CD4-positive, alpha-beta T cell (primary cell): ENCODE results near the gene CENPP. TPM values are rescaled to one million over a fixed set of nuclear protein-coding genes. Genes with fewer than 3 reads are reported as not detected.
"Not testable (repeated sequence)": the region's sequence is repeated elsewhere in the genome, so short reads cannot be mapped to it uniquely, and the experiment has no call there.

Experiments used
- ATAC-seq: fragments of 200-7000 bp; cut with Tn5 transposase; one replicate; pipeline ENCODE4 v1.10.0; 2022; ENCODE audit warnings: mild to moderate bottlenecking; ENCODE audit not compliant: poor library complexity
- CTCF ChIA-PET: fragments of 350-600 bp; sonication (Branson Sonifier 250); formaldehyde crosslinking; loops from one replicate; lab custom pipeline; 2021; ENCODE audit warnings: antibody characterized with exemption, inconsistent platforms; lab: Charles Lee
- POLR2A ChIA-PET: fragments of 350-600 bp; sonication (Branson Sonifier 250); formaldehyde crosslinking; loops from one replicate; lab custom pipeline; 2021; ENCODE audit warnings: antibody characterized with exemption, inconsistent platforms; lab: Charles Lee
- DNase-seq, 14 experiments: peaks; one replicate each; pipeline ENCODE4 v3.0.0-alpha.2; 2013 to 2020; ENCODE audit warnings: mixed read lengths in 2 of 14
- H3K27ac ChIP-seq, 2 donors: one replicate each; pipeline versions ENCODE4 v1.5.1 to v1.7.0; 2013; ENCODE audit warnings: low read length in 2 of 2, low read depth in 1 of 2, mild to moderate bottlenecking in 1 of 2
- H3K27me3 ChIP-seq, 2 experiments: 1 replicate in 1 of 2; 2 replicates in 1 of 2; pipeline versions ENCODE4 v1.6.1 to v1.7.0; 2013; ENCODE audit warnings: low read length in 2 of 2, control low read depth in 1 of 2, mild to moderate bottlenecking in 1 of 2, moderate library complexity in 1 of 2; ENCODE audit not compliant: insufficient read depth in 2 of 2, control insufficient read depth in 1 of 2
- H3K36me3 ChIP-seq: one replicate; pipeline ENCODE4 v1.6.1; 2013; ENCODE audit warnings: low read length, control low read depth; ENCODE audit not compliant: insufficient read depth
- H3K4me1 ChIP-seq: one replicate; pipeline ENCODE4 v1.6.1; 2013; ENCODE audit warnings: low read length, control low read depth; ENCODE audit not compliant: insufficient read depth
- H3K4me3 ChIP-seq: one replicate; pipeline ENCODE4 v1.5.1; 2013; ENCODE audit warnings: mild to moderate bottlenecking, low read length, moderate library complexity
- H3K9me3 ChIP-seq, 2 experiments: 1 replicate in 1 of 2; 2 replicates in 1 of 2; pipeline versions ENCODE4 v1.6.1 to v1.7.0; 2013; ENCODE audit warnings: low read length in 2 of 2, mild to moderate bottlenecking in 2 of 2, control low read depth in 1 of 2, moderate library complexity in 1 of 2; ENCODE audit not compliant: control insufficient read depth in 1 of 2, insufficient read depth in 1 of 2
- H3K27ac Mint-ChIP-seq: one replicate; pipeline ENCODE4 v1.8.0; 2020; ENCODE audit warnings: mixed read lengths
- H3K27me3 Mint-ChIP-seq: one replicate; pipeline ENCODE4 v1.8.0; 2021; ENCODE audit warnings: mixed read lengths
- H3K36me3 Mint-ChIP-seq: one replicate; pipeline ENCODE4 v1.8.0; 2021; ENCODE audit warnings: low read depth, mixed read lengths
- H3K4me1 Mint-ChIP-seq: one replicate; pipeline ENCODE4 v1.8.0; 2021; ENCODE audit warnings: low read depth, mixed read lengths
- H3K4me3 Mint-ChIP-seq: one replicate; pipeline ENCODE4 v1.8.0; 2020; ENCODE audit warnings: mild to moderate bottlenecking, mixed read lengths
- H3K9me3 Mint-ChIP-seq: one replicate; pipeline ENCODE4 v1.8.0; 2020; ENCODE audit warnings: mixed read lengths
- intact Hi-C, 2 experiments: fragments of 100-400 bp; cut with DNase I in 1 of 2; cut with micrococcal nuclease in 1 of 2; formaldehyde crosslinking; loops; one replicate each; pipeline versions ENCODE4 v1.15.1 to v1.9.0; 2023 to 2025; cut with DNase I, micrococcal nuclease
- total RNA-seq, 174 experiments: library from RNA in 2 of 174; stranded (reverse) in 2 of 174; gene quantifications; one replicate each; pipeline ENCODE4 v1.2.3 and lab custom pipeline; 2021 to 2026
- TF ChIP-seq, protein P1 (sequence below): fragments of 200-600 bp; IDR thresholded peaks from one replicate; pipeline ENCODE4 v1.8.0; 2022; ENCODE audit warnings: antibody characterized with exemption, mild to moderate bottlenecking

Gene CENPP
- total RNA-seq, 2 experiments from 2014 or later, result 4.8 TPM

DNA sequence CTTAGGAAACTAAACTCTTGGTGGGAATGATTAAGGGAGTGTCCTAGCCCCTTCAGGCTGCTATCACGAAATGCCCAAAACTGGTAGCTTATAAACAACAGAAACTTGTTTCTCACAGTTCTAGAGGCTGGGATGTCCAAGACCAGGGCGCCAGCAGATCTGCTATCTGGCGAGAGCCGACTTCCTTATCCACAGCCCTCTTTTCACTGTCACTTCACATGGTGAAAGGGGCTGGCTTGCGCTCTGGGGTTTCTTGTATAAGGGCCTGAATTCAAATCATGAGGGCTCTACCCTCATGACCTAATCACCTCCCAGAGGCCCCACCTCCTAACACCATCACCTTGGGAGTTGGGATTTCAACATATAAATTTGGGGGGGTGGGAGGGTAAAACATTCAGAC is 295.1 kb downstream of the CENPP start:
- Histone ChIP-seq H3K4me3 (no peak overlapping the region), H3K9me3 (no peaks in the 10 kb centered on the region), H3K27ac (no peak overlapping the region), H3K4me1 (no peaks in the 10 kb centered on the region), H3K36me3 (peaks cover 60% of the 10 kb centered on the region), H3K27me3 (no peaks in the 10 kb centered on the region)
- ChIA-PET POLR2A (no interaction called here), CTCF (no interaction called here)
- intact Hi-C loops, result no loop called here
- H3K27ac Mint-ChIP-seq, result no peak overlapping the region
- no peaks in the 10 kb centered on the region for H3K9me3 Mint-ChIP-seq
- DNase-seq (no peak), ATAC-seq (no peak)
- no peak overlapping the region for H3K4me3 Mint-ChIP-seq
- H3K4me1 Mint-ChIP-seq, result no peaks in the 10 kb centered on the region
- TF ChIP-seq, protein P1, sequence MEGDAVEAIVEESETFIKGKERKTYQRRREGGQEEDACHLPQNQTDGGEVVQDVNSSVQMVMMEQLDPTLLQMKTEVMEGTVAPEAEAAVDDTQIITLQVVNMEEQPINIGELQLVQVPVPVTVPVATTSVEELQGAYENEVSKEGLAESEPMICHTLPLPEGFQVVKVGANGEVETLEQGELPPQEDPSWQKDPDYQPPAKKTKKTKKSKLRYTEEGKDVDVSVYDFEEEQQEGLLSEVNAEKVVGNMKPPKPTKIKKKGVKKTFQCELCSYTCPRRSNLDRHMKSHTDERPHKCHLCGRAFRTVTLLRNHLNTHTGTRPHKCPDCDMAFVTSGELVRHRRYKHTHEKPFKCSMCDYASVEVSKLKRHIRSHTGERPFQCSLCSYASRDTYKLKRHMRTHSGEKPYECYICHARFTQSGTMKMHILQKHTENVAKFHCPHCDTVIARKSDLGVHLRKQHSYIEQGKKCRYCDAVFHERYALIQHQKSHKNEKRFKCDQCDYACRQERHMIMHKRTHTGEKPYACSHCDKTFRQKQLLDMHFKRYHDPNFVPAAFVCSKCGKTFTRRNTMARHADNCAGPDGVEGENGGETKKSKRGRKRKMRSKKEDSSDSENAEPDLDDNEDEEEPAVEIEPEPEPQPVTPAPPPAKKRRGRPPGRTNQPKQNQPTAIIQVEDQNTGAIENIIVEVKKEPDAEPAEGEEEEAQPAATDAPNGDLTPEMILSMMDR, result no peak
- H3K36me3 Mint-ChIP-seq, result peaks cover 71% of the 10 kb centered on the region
- no peaks in the 10 kb centered on the region for H3K27me3 Mint-ChIP-seq

DNA sequence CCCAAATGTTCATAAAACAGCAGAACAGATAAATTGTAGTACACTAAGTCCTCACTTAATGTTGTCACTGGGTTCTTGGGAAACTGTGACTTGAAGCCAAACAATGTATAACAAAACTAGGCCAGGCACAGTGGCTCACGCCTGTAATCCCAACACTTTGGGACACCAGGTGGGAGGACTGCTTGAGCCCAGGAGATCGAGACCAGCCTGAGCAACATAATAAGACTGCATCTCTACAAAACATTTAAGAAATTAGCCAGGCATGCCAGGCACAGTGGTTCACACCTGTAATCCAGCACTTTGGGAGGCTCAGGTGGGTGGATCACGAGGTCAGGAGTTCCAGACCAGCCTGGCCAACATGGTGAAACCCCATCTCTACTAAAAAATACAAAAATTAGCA is 298.2 kb downstream of the CENPP start:
- H3K9me3 Mint-ChIP-seq, H3K4me3 Mint-ChIP-seq, H3K27me3 ChIP-seq, ATAC-seq, H3K4me1 ChIP-seq, H3K4me3 ChIP-seq, H3K9me3 ChIP-seq, DNase-seq, POLR2A ChIA-PET, CTCF ChIA-PET, H3K4me1 Mint-ChIP-seq, H3K27me3 Mint-ChIP-seq, H3K27ac Mint-ChIP-seq, intact Hi-C loops, H3K27ac ChIP-seq: not testable (repeated sequence)
- peaks cover 36% of the 10 kb centered on the region for H3K36me3 ChIP-seq
- H3K36me3 Mint-ChIP-seq, result peaks cover 77% of the 10 kb centered on the region

DNA sequence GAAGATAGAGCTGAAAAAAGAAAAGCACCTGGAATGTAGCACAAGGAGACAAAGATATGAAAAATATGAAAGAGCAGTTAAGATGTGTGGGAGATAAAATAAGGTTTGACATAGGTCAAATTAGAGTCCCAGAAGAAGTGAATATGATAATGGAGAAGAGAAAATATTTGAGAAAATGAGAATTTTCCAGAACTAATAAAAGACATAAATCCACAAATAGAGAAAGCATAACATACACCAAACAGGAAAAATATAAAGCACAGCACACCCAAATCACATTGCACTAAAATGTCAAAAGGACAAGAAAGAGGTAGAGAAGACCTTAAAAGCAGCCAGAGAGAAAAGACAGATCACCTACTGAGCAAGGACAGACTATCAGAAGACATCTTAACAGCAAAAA is 300.7 kb downstream of the CENPP start:
- no peak overlapping the region for H3K4me3 ChIP-seq
- ChIA-PET POLR2A (no interaction called here), CTCF (no interaction called here)
- H3K27me3 ChIP-seq, result no peaks in the 10 kb centered on the region
- TF ChIP-seq, protein P1, result no peak
- Mint-ChIP-seq H3K27me3 (no peaks in the 10 kb centered on the region), H3K27ac (no peak overlapping the region), H3K36me3 (peaks cover 84% of the 10 kb centered on the region), H3K4me1 (no peaks in the 10 kb centered on the region), H3K9me3 (no peaks in the 10 kb centered on the region), H3K4me3 (no peak overlapping the region)
- H3K4me1 ChIP-seq, result no peaks in the 10 kb centered on the region
- H3K27ac ChIP-seq, result no peak overlapping the region
- no peak for ATAC-seq
- no peaks in the 10 kb centered on the region for H3K9me3 ChIP-seq
- H3K36me3 ChIP-seq, result peaks cover 20% of the 10 kb centered on the region
- intact Hi-C loops, result no loop called here
- no peak for DNase-seq

DNA sequence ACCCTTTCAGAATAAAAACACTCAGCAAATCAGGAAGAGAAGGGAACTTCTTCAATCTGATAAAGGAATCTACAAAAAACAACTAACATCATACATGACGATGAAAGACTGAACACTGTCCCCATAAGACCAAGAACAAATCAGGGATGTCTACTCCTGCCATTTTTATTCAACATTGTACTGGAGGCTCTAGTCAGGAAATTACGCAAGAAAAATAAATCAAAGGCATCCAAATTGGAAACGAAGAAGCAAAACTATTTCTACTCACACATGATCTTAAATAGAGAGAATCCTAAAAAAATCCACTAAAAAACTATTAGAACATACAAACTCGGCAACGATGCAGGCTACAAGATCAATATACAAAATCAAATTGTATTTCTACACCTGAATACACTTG is 301.9 kb downstream of the CENPP start:
- Mint-ChIP-seq H3K36me3 (peaks cover 90% of the 10 kb centered on the region), H3K9me3 (no peaks in the 10 kb centered on the region), H3K27ac (no peak overlapping the region), H3K4me1 (no peaks in the 10 kb centered on the region), H3K27me3 (no peaks in the 10 kb centered on the region), H3K4me3 (no peak overlapping the region)
- ATAC-seq (no peak), DNase-seq (no peak)
- TF ChIP-seq, protein P1, result no peak
- POLR2A ChIA-PET, result no interaction called here
- CTCF ChIA-PET, result no interaction called here
- no peaks in the 10 kb centered on the region for H3K4me1 ChIP-seq
- no peak overlapping the region for H3K4me3 ChIP-seq
- H3K36me3 ChIP-seq, result peaks cover 29% of the 10 kb centered on the region
- no peaks in the 10 kb centered on the region for H3K27me3 ChIP-seq
- H3K27ac ChIP-seq, result no peak overlapping the region
- H3K9me3 ChIP-seq, result no peaks in the 10 kb centered on the region
- intact Hi-C loops, result no loop called here
